Karpas-422 (cell line): Measurements from ENCODE around the gene ITPK1. TPM values are rescaled to one million over a fixed set of nuclear protein-coding genes. Genes with fewer than 3 reads are reported as not detected.
"Not testable (repeated sequence)": the region's sequence is repeated elsewhere in the genome, so short reads cannot be mapped to it uniquely, and the experiment has no call there.

Source experiments
- DNase-seq: peaks from one replicate; pipeline ENCODE4 v3.0.0-alpha.2; 2015
- H2AFZ ChIP-seq: fragments of 200-600 bp; sonication (generic); 2 replicates; pipeline ENCODE4 v1.6.1; 2014; ENCODE audit warnings: antibody characterized with exemption, low read length, mixed read lengths
- H3K27ac ChIP-seq: fragments of 200-600 bp; sonication (generic); 2 replicates; pipeline ENCODE4 v1.5.1; 2014; ENCODE audit warnings: mild to moderate bottlenecking, low read length, moderate library complexity
- H3K27me3 ChIP-seq: fragments of 200-600 bp; sonication (generic); 2 replicates; pipeline ENCODE4 v1.6.1; 2014; ENCODE audit warnings: low read length, mixed read lengths
- H3K36me3 ChIP-seq: fragments of 200-600 bp; sonication (generic); 2 replicates; pipeline ENCODE4 v1.6.1; 2014; ENCODE audit warnings: low read length, mixed read lengths; ENCODE audit not compliant: insufficient read depth
- H3K4me1 ChIP-seq: fragments of 200-600 bp; sonication (generic); 2 replicates; pipeline ENCODE4 v1.6.1; 2014; ENCODE audit warnings: mild to moderate bottlenecking, low read length, mixed read lengths
- H3K4me2 ChIP-seq: fragments of 200-600 bp; sonication (generic); 2 replicates; pipeline ENCODE4 v1.6.1; 2014; ENCODE audit warnings: low read length, low read depth, mild to moderate bottlenecking; ENCODE audit not compliant: poor library complexity, severe bottlenecking
- H3K4me3 ChIP-seq: fragments of 200-600 bp; sonication (generic); 2 replicates; pipeline ENCODE4 v1.5.1; 2014; ENCODE audit warnings: mild to moderate bottlenecking, antibody characterized with exemption, low read length, mixed read lengths
- H3K79me2 ChIP-seq: fragments of 200-600 bp; sonication (generic); 2 replicates; pipeline ENCODE4 v1.6.1; 2014; ENCODE audit warnings: mild to moderate bottlenecking, low read length, mixed read lengths
- H3K9ac ChIP-seq: fragments of 200-600 bp; sonication (generic); 2 replicates; pipeline ENCODE4 v1.6.0; 2014; ENCODE audit warnings: low read length
- H3K9me2 ChIP-seq: fragments of 200-600 bp; sonication (generic), shearing (Covaris generic); replicated peaks from 2 replicates; pipeline ENCODE4 v1.6.0; 2014; ENCODE audit warnings: mild to moderate bottlenecking, low read length, moderate library complexity; ENCODE audit not compliant: insufficient read depth
- H3K9me3 ChIP-seq: fragments of 300-700, 200-600 bp; sonication (generic); 2 replicates; pipeline ENCODE4 v1.6.1; 2014; ENCODE audit warnings: low read length, mixed read lengths
- H4K20me1 ChIP-seq: fragments of 200-600 bp; sonication (generic); 2 replicates; pipeline ENCODE4 v1.6.1; 2014; ENCODE audit warnings: mild to moderate bottlenecking, antibody characterized with exemption, low read length, low read depth; ENCODE audit not compliant: insufficient read depth
- total RNA-seq: library from RNA; depleted of rRNA; stranded (reverse); fragments of >200 nt; shearing (Covaris generic); gene quantifications from 2 replicates; pipeline ENCODE4 v1.2.3, GENCODE V29; 2014; ENCODE audit warnings: low replicate concordance

Gene ITPK1
- total RNA-seq, 1 experiment from 2014 or later = 6.3 TPM

GRCh38 chr14:93062013-93062412, 53.7 kb downstream of the ITPK1 start:
- H3K9me3 ChIP-seq, H3K27me3 ChIP-seq, H3K9me2 ChIP-seq, H3K4me3 ChIP-seq, H3K27ac ChIP-seq, H3K79me2 ChIP-seq, H3K36me3 ChIP-seq, H3K4me2 ChIP-seq, H3K9ac ChIP-seq, H3K4me1 ChIP-seq, DNase-seq, H2AFZ ChIP-seq: not testable (repeated sequence)
- H4K20me1 ChIP-seq = peaks cover 13% of the 10 kb centered on the region; the same call in 1 of the 2 replicates

GRCh38 chr14:93061380-93062012, 54.2 kb downstream of the ITPK1 start:
- H3K4me1 ChIP-seq = peaks cover 4% of the 10 kb centered on the region
- H4K20me1 ChIP-seq = peaks cover 13% of the 10 kb centered on the region; the same call in 1 of the 2 replicates
- H3K9me2 ChIP-seq = no peaks in the 10 kb centered on the region
- H3K4me2 ChIP-seq = no peak overlapping the region
- H3K27me3 ChIP-seq = no peaks in the 10 kb centered on the region
- no peak overlapping the region for H2AFZ ChIP-seq
- H3K27ac ChIP-seq = no peak overlapping the region
- no peak overlapping the region for H3K4me3 ChIP-seq
- H3K79me2 ChIP-seq = no peaks in the 10 kb centered on the region
- H3K36me3 ChIP-seq = no peaks in the 10 kb centered on the region
- no peak for DNase-seq
- H3K9ac ChIP-seq = no peak overlapping the region
- H3K9me3 ChIP-seq = no peaks in the 10 kb centered on the region

DNA sequence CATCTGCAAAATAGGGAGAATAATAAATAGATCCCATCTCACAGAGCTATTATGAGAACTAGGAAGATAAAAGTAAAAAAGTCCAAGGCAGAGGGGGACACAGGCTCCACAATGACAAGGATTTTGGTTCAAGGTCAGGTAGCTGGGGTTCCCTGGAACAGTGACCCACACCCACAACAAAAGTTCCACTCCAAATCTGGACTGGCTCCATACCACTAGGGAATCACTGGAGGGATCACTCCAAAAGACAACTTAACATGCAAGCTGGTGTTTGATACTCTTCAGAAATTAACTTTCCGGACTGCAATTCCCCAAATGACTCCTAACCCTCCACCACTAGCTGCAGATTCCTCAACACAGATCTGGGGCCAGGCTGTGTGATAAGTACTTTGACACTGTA, 54.9 kb downstream of the ITPK1 start:
- Histone ChIP-seq H2AFZ (no peak overlapping the region), H3K4me3 (no peak overlapping the region), H3K79me2 (no peaks in the 10 kb centered on the region), H3K4me1 (peaks cover under 1% of the 10 kb centered on the region), H3K27me3 (no peaks in the 10 kb centered on the region), H3K9ac (no peak overlapping the region), H3K4me2 (no peak overlapping the region), H4K20me1 (peaks cover 13% of the 10 kb centered on the region; the same call in 1 of the 2 replicates), H3K36me3 (no peaks in the 10 kb centered on the region), H3K9me3 (no peaks in the 10 kb centered on the region), H3K27ac (no peak overlapping the region), H3K9me2 (no peaks in the 10 kb centered on the region)
- DNase-seq = no peak

DNA sequence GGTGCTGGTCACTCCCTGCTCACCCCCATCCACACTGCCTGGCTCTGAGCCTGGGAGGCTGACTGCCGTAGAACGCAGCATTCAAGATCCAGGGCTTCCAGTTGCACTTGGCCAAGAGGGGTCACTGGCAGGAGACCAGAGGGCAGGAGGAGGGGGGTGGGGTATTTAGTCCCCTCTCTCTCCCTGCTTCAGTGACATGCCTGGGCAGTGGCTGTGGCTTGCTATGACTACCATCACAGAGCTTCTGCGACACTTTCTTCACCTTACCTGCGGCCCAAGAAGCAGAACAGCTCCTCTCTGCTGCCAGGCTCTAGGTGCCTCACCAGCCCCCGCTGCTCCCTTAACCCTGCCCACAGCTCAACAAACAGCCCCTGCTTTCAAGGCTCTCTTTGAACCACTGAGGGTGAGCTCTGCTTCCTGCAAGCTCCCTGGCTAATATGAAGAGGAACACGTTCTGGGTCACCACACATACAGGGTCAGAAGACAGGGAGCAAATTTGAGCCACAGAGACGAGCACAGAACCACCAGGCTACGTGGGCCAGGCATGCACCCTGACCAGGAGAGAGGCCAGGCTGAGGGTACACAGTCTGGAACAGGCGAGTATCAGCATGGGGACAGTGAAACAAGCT, 55.7 kb downstream of the ITPK1 start:
- H3K27ac ChIP-seq = no peak overlapping the region
- peaks cover 13% of the 10 kb centered on the region; the same call in 1 of the 2 replicates for H4K20me1 ChIP-seq
- no peaks in the 10 kb centered on the region for H3K4me1 ChIP-seq
- H3K4me3 ChIP-seq = no peak overlapping the region
- no peaks in the 10 kb centered on the region for H3K27me3 ChIP-seq
- DNase-seq = no peak
- H3K79me2 ChIP-seq = no peaks in the 10 kb centered on the region
- no peaks in the 10 kb centered on the region for H3K9me2 ChIP-seq
- H3K36me3 ChIP-seq = no peaks in the 10 kb centered on the region
- H2AFZ ChIP-seq = no peak overlapping the region
- no peak overlapping the region for H3K4me2 ChIP-seq
- no peak overlapping the region for H3K9ac ChIP-seq
- H3K9me3 ChIP-seq = no peaks in the 10 kb centered on the region

- no peaks in the 10 kb centered on the region for H3K4me1 ChIP-seq
- H3K9ac ChIP-seq = no peak overlapping the region
Measured at GRCh38 chr14:93059260-93059659, 56.5 kb downstream of the ITPK1 start.

DNA sequence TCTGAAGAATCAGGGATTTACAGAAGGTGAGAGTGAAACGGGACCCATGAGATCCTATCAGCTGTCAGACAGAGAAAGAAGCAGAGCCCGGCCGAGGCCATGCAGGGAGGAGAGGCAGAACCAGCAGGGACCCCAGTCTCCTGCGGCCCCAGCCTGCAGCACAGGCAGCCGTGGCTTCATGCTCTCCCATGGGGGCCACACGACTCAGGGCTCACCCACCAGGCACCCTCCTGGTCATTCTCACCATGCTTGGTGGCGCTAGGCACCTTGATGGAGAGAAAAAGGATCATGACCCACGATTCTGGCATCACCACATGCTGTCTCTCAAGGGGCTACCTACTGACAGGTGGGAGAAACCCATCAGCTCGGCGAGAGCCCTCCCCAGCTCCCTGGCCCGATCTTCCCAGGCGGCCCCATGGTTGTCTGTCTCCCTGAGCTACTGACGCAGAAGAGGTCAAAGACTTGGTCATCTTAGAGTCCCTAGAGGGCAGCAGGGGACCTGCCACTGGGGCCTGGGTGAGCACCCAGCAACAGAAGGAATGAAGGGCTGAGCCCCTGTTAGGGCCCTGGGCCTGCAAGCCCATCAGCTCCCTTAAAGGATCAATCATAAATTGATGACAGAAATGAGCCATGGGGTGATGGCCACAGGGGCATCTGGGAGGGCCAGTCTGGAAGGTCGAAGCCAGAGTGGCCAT, 58.0 kb downstream of the ITPK1 start:
- Histone ChIP-seq H3K27me3 (no peaks in the 10 kb centered on the region), H3K36me3 (no peaks in the 10 kb centered on the region), H3K9me2 (no peaks in the 10 kb centered on the region), H3K4me1 (no peaks in the 10 kb centered on the region), H2AFZ (no peak overlapping the region), H3K79me2 (no peaks in the 10 kb centered on the region), H3K9me3 (no peaks in the 10 kb centered on the region), H4K20me1 (peaks cover 8% of the 10 kb centered on the region; the same call in 1 of the 2 replicates), H3K27ac (no peak overlapping the region), H3K4me3 (no peak overlapping the region), H3K9ac (no peak overlapping the region), H3K4me2 (no peak overlapping the region)
- no peak for DNase-seq

More at GRCh38 chr14:93059260-93059659, 56.5 kb downstream of the ITPK1 start:
- no peak for DNase-seq
- Histone ChIP-seq H4K20me1 (peaks cover 8% of the 10 kb centered on the region; the same call in 1 of the 2 replicates), H3K79me2 (no peaks in the 10 kb centered on the region), H3K27ac (no peak overlapping the region), H3K9me3 (no peaks in the 10 kb centered on the region), H3K4me3 (no peak overlapping the region), H3K36me3 (no peaks in the 10 kb centered on the region), H3K4me2 (no peak overlapping the region), H2AFZ (no peak overlapping the region), H3K9me2 (no peaks in the 10 kb centered on the region), H3K27me3 (no peaks in the 10 kb centered on the region)

- Histone ChIP-seq H3K27ac (no peak overlapping the region), H3K4me3 (no peak overlapping the region), H3K4me2 (no peak overlapping the region), H4K20me1 (peaks cover 8% of the 10 kb centered on the region; the same call in 1 of the 2 replicates), H3K4me1 (no peaks in the 10 kb centered on the region), H3K9me2 (no peaks in the 10 kb centered on the region), H2AFZ (no peak overlapping the region), H3K79me2 (no peaks in the 10 kb centered on the region), H3K36me3 (no peaks in the 10 kb centered on the region), H3K9ac (no peak overlapping the region), H3K9me3 (no peaks in the 10 kb centered on the region), H3K27me3 (no peaks in the 10 kb centered on the region)
- no peak for DNase-seq
Measured at GRCh38 chr14:93056840-93057585, 58.7 kb downstream of the ITPK1 start.
